ENCODE measurements around the gene FAN1.

DNA sequence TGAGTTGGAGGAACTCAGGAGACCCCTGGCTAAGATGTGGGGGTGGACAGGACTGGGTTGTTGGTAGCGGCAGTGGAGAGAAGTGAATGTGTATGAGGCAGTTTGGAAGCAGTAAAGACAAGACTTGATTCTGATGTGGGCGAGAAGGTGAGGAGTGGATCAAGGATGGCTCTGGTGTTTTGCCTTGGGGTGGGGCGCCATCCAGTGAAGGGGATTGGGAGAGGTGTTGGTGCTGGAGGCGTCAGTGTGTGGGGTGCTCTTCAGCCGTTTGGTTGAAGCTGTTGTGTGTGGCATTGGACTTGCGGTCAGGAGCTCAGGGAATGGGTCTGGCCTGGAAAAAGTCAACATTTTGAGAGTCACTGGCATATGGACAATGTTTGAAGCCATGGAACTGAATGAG lies 13.3 kb downstream of the FAN1 start:
- TF ChIP-seq HDGF (IDR thresholded peaks at IDR 0.05; ENCODE audit: borderline replicate concordance), result no peak
- TF ChIP-seq FOXA1 (IDR thresholded peaks at IDR 0.05), result no peak

All from HEK293T (cell line).